Erythroblast (primary cell): Measurements from ENCODE around the gene XYLT1.

ENCODE experiments used
- DNase-seq, 2 experiments: peaks; one replicate each; lab custom pipeline; 2025; lab: John Stamatoyannopoulos, UW
- GATA1 ChIP-seq: IDR thresholded peaks from 2 replicates; pipeline ENCODE4 v1.6.1; 2011; ENCODE audit warnings: low read depth, mild to moderate bottlenecking, control low read depth, low read length, moderate library complexity
- POLR2A ChIP-seq: IDR thresholded peaks from 2 replicates; pipeline ENCODE4 v1.6.1; 2011; ENCODE audit warnings: mild to moderate bottlenecking, low read length

Gene XYLT1

DNA sequence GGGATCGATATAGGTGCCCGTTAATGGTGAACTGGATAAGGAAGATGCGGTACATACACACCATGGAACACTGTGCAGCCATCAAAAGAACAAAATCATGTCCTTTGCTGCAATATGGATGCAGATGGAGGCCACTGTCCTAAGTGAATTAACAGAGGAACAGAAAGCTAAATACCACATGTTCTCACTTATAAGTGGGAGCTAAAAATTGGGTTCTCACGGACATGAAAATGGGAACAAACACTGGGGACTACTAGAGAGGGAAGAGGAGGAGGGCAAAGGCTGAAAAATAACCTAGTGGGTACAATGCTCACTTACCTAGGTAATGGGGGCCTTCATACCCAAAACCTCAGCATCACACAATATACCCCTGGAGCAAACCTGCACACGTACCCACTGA, 302.6 kb downstream of the XYLT1 start:
- no peak for DNase-seq
- TF ChIP-seq GATA1 = no peak
- TF ChIP-seq POLR2A = no peak

DNA sequence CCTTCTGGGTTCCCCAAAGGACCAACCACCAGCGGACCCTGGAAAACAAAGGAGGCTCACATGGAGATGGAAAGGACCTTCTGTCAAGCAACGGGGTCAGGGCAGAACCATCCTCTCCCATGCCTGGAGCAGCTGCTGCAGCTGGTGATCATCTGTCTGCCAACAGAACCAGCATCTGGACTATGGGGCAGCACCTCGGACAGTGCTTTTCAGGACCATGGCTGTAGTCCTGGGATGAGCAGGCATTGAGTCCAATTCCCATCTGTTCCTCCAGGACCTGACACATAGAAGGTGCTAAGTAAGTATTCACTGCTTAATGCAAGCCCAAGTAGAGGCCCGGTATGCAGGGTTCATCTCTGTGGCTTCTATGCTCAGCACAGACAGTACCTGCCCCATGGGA, 304.7 kb downstream of the XYLT1 start:
- DNase-seq = no peak
- TF ChIP-seq POLR2A = no peak
- TF ChIP-seq GATA1 = no peak

DNA sequence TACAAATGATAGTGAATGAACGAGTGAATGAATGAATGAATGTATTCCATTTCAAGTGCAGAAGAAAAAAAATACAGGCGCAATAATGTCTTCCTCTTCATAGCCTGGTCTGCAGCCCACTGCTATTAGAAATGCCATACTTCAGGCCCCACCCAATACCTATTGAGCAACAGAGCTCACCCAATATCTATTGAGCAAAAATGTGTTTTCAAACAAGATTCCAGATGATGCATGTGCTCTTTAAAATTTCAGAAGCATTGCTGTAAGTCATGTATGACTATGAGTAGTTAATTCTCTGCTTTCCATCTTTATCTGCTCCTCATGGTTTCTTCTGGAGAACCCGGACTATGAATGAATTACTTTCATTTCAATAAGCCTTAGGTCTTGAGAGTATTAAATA, 308.2 kb downstream of the XYLT1 start:
- DNase-seq = no peak
- TF ChIP-seq GATA1 (no peak), POLR2A (no peak)

DNA sequence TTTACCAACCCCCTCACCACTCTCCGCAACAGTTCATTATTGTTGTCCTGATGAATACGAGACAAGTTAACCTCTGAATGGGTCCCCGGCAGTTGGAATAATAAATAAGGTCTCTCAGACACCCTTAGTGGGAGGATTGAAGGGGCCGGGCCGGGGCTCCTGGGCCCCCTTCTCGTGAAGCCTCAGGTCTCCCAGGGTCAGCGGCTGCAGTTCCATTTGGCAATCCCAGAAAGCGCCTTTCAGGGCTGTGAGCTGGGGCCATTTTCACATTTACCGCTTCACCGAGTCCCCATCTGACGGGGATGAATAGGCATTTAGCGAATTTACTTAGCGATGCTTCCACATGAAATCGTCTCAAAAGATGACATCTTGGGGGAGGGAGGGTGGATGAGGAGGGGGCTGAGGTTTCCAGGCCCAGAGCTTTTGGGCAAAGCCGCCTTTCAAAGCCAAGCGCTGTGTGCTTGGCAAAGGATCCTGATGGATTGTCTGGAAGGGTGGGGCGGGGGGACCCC, 309.8 kb downstream of the XYLT1 start:
- TF ChIP-seq POLR2A (no peak), GATA1 (no peak)
- DNase-seq = no peak

DNA sequence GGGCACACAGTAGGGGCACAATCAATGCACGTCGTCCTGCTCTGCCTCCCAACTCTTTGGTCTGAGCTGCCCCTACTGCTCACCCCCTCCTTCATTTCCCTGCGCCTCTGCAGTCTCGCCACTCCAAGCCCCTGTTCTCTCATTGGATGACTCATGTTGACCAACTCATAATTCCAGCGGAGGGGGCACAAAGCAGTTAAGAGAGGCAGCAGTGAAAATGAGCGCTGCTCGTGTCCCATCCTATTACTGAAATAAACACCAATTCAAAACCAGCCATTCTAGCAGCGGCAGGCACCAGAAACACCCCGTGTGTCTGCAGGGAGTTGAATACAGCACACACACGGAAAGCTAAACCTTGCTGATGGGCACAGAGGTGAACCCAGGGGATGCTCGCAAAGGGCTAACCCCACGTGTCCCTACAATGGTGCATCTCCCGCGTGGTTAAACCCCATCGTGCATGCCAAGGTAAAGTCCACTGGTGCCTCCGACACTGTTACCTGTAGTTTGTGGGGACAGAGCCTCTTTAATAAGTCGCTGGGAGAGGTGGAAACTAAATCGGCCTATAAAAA, 310.4 kb downstream of the XYLT1 start:
- no peak for DNase-seq
- TF ChIP-seq GATA1 = no peak
- TF ChIP-seq POLR2A = no peak

DNA sequence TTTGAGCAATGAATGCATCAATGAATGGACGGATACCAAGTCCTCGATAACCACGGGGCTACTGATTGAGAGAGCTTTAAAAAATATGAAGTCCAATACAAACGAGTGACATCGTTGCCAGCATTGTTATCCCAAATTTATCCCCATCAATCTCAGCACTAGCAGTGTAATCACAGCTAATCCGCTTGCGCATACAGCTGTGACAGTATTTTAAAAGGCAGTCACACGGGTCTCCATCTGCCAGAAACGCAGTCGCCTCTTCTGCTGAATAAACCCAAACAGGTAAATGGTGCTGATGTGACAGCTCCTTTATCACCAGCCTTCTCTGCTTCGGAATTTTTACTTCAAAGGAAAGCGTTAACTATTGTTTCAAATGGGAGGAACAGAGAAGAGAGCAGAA, 311.1 kb downstream of the XYLT1 start:
- no peak for DNase-seq

DNA sequence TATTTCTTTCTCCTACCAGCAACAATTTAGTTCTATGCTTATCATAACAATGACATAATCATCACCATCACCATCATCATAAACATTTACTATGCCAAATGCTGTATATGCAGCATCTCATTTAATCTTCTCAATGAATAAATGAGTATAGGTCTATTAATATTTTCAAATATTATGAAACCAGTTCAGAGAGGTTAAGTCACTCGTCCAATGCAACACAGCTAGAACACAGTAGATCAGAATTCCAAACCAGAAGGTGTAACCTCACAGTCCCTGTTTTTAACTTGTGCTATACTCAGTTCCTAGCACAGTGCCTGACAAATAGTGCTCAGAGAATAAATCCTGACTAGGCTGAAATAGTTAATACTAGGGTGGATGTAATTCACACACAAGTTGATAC, 314.8 kb downstream of the XYLT1 start:
- TF ChIP-seq POLR2A = no peak
- TF ChIP-seq GATA1 = no peak
- DNase-seq = no peak

More for the DNA sequence above, 311.1 kb downstream of the XYLT1 start:
- TF ChIP-seq GATA1 = no peak

DNA sequence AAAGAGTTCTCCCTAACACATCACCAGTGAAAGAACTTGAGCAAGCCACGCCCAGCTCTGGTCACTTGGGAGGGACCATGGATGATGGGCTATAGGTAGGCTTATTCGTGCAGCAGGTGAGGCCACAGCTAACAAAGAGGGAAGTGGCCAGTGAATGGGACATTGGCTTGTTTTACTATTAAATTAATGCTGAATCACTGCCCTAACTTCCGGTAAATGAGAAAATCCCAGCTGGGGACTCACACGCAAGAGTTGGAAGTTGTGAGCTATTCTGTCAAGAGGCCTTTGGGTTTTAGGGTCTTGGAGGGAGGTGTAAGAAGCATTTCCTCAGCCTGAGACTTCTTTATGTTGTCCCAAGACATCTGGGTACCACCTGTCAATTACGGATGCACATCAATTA, 315.3 kb downstream of the XYLT1 start:
- no peak for TF ChIP-seq GATA1
- no peak for TF ChIP-seq POLR2A
- DNase-seq = no peak

DNA sequence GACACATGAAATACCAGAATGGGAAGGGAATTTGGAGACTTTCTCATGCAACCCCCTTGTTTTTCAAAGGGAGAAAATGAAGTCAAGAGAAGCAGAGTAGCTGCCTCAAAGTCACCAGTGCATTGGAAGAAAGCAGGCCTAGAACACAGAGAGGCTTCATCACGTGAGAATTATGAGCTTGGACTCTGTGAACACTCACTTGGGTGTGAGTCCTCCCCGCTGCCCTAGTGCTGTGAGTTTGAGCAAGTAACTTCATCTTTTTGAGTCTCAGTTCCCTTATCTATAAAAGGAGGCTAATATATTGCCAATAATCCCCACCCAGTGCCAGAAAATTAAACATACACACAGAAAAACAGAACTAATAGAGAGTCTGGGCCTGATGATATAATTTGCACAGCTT, 315.8 kb downstream of the XYLT1 start:
- no peak for DNase-seq
- TF ChIP-seq GATA1 = no peak
- no peak for TF ChIP-seq POLR2A

DNA sequence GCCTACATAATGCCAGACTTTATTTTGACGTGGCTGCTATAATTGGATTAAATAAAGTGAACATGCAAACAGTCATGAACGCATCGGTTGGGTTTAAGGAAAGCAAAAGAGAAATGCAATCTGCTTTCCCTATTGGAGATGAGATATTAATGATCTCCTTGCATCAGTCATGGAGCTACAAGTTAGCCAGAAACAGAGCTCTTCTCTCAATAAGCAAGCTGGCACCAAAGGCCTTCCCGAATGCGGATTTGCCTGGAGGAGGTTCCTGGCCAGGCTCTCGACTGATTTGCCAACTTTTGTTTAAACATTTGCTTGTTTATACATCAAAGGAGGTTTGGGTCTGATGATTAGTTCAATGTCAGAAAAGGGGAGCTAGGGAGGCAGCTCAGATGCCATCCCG, 318.4 kb downstream of the XYLT1 start:
- no peak for DNase-seq
- TF ChIP-seq POLR2A (no peak), GATA1 (no peak)

DNA sequence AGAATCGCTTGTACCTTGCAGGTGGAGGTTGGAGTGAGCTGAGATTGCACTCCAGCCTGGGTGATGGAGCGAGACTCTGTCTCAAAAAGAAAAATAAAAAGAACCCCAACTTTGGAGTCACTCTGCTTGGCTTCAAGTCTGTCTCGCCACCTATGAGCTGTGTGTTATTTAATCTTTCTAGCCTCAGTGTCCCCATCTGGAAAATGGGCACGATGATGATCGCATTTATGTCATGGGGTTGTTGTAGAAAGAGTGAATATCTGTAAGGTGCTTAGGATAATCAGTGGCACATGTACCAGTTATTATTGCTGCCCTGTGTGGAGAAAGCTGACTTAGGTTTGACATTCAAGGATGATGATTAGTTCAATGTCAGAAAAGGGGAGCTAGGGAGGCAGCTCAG, 319.4 kb downstream of the XYLT1 start:
- no peak for DNase-seq
- TF ChIP-seq POLR2A (no peak), GATA1 (no peak)

DNA sequence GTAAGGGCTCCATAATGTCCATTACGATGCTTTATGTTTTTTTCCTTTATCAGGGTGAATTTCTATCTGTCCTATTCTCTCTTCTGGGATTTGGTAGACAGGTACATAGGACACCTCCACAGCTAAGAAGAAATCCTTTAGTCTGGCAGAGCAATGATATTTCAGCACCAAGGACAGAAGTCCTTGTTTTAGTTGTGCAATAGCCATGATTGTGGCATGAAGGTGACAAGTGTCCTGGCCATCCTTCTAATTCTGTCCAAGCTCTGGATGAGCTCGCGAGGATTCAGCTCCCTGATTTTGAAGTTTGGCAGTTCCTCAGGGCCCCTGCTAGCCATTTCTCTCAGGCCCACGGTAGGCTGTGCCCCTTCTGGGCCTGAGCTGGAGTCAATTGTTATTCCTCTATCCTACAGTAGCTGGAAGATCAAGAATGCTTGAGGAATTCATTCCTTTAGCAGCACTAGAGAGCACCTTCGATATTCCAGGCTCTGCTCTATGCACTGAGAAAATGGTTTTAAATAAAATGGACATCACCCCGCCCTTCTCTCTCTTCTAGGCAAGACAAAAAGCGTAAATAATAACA, 320.8 kb downstream of the XYLT1 start:
- DNase-seq = no peak
- TF ChIP-seq GATA1 = no peak
- no peak for TF ChIP-seq POLR2A

DNA sequence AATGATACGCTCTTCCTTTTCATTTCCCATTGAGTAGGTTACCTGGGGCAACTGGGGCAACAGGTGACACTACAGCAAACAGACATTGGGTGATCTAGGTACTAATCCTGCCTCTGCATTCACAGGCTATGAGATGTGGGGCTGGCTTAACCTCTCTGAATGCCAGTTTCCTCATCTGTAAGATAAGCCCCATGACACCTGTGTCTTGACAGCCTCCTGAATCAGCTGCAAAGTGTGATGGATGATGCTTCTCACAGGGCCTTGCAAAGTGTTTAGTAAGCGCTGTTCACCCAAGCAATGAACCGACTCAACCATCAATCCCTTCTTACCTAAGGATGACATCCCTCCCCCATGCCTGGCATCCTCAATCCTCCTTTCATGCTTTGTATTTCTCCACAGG, 322.8 kb downstream of the XYLT1 start:
- no peak for DNase-seq

DNA sequence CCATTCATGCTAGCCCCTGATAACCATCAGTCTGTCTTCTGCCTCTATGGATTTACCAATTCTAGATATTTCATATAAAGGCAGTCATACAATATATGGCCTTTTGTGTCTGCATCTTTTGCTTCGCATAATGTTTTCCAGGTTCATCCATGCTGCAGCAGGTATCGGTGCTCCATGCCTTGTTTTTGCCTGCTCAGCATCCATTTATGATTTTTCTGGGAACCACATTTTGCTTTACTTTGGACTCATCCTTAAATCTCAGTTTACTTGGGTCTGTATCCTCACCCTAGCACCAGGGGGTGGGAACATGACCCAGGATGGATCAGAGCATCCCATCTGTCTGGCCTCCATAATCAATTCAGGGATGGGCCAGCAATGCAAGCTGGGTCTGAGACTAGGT, 325.7 kb downstream of the XYLT1 start:
- no peak for TF ChIP-seq POLR2A
- no peak for TF ChIP-seq GATA1
- DNase-seq = no peak

More for the DNA sequence above, 322.8 kb downstream of the XYLT1 start:
- no peak for TF ChIP-seq POLR2A
- TF ChIP-seq GATA1 = no peak

DNA sequence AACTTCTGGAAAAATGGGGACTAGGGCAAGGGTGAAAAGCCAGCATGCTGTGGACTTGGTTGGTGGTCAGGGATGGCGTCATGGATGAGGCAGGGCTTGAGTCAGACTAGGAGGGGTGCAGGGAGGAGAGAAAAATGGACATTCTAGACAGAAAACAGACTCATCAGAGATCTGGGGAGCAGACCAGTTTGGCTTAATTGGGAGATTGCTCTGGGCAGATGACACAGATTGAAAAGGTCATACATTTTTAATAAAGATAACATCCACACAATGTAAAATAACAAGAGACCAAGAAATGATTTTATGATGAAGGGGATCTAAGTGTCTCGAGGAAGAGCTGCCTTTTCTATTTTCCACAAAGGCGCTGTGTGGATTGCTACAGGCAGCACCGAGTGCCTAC, 326.3 kb downstream of the XYLT1 start:
- DNase-seq = no peak
- no peak for TF ChIP-seq GATA1
- no peak for TF ChIP-seq POLR2A
